Hepatocyte (in vitro differentiated cells): Measurements from ENCODE around the gene TBC1D13. TPM values are rescaled to one million over a fixed set of nuclear protein-coding genes. Genes with fewer than 3 reads are reported as not detected.

ENCODE experiments used
- DNase-seq: peaks from one replicate; pipeline ENCODE4 v3.0.0-alpha.2; 2016; ENCODE audit warnings: low spot score
- H2AFZ ChIP-seq: fragments of 200-600 bp; sonication (generic); 2 replicates; pipeline ENCODE4 v1.6.0; 2016; ENCODE audit warnings: antibody characterized with exemption, mild to moderate bottlenecking
- H3K27ac ChIP-seq: fragments of 200-600 bp; sonication (generic); 2 replicates; pipeline ENCODE4 v1.5.1; 2016; ENCODE audit warnings: mild to moderate bottlenecking
- H3K27me3 ChIP-seq: fragments of 200-600 bp; sonication (generic); 2 replicates; pipeline ENCODE4 v1.6.1; 2016
- H3K36me3 ChIP-seq: fragments of 200-600 bp; sonication (generic); replicated peaks from 2 replicates; pipeline ENCODE4 v1.5.1; 2016; ENCODE audit warnings: low read depth; ENCODE audit not compliant: insufficient read depth
- H3K4me1 ChIP-seq: fragments of 200-600 bp; sonication (generic); 2 replicates; pipeline ENCODE4 v1.5.1; 2016; ENCODE audit warnings: mild to moderate bottlenecking, moderate library complexity; ENCODE audit not compliant: insufficient read depth
- H3K4me2 ChIP-seq: fragments of 200-600 bp; sonication (generic); 2 replicates; pipeline ENCODE4 v1.6.0; 2016
- H3K4me3 ChIP-seq: fragments of 200-600 bp; sonication (generic); 2 replicates; pipeline ENCODE4 v1.5.1; 2016; ENCODE audit warnings: mild to moderate bottlenecking
- H3K79me2 ChIP-seq: fragments of 200-600 bp; sonication (generic); 2 replicates; pipeline ENCODE4 v1.6.0; 2017; ENCODE audit warnings: mild to moderate bottlenecking
- H3K9me2 ChIP-seq: fragments of 200-600 bp; sonication (generic); replicated peaks from 2 replicates; pipeline ENCODE4 v1.6.0; 2017; ENCODE audit warnings: mild to moderate bottlenecking; ENCODE audit not compliant: insufficient read depth
- H3K9me3 ChIP-seq: fragments of 200-600 bp; sonication (generic); 2 replicates; pipeline ENCODE4 v1.5.1; 2016; ENCODE audit warnings: low read depth, mild to moderate bottlenecking
- H4K20me1 ChIP-seq: fragments of 200-600 bp; sonication (generic); 2 replicates; pipeline ENCODE4 v1.6.0; 2016; ENCODE audit warnings: mild to moderate bottlenecking; ENCODE audit not compliant: insufficient read depth, poor library complexity, severe bottlenecking
- CTCF ChIP-seq: fragments of 200-600 bp; sonication (generic); IDR thresholded peaks from 2 replicates; pipeline ENCODE4 v1.5.1; 2016; ENCODE audit warnings: antibody characterized with exemption, mild to moderate bottlenecking; ENCODE audit not compliant: poor library complexity
- EZH2 ChIP-seq: fragments of 200-600 bp; sonication (generic); IDR thresholded peaks from 2 replicates; pipeline ENCODE4 v1.6.1; 2016; ENCODE audit warnings: antibody characterized with exemption, mild to moderate bottlenecking, borderline replicate concordance
- EZH2phosphoT487 ChIP-seq: fragments of 200-600 bp; sonication (generic); IDR thresholded peaks from one replicate; pipeline ENCODE4 v1.6.1; 2018; ENCODE audit warnings: antibody characterized with exemption, mild to moderate bottlenecking, low read depth, moderate library complexity; ENCODE audit not compliant: unreplicated experiment, severe bottlenecking
- WGBS: methylation state at CpG from one replicate; pipeline ENCODE4 v1.1.6; 2016; ENCODE audit warnings: low lambda C conversion rate; ENCODE audit errors: missing lambda C conversion rate; 5-methylcytosine and 5-hydroxymethylcytosine counted together
- polyA plus RNA-seq: library from polyadenylated mRNA; unstranded; fragments of >200 nt; fragmentation: Nextera tagmentation; extraction: Ambion mirVana; gene quantifications from 2 replicates; pipeline ENCODE4 v1.2.1, GENCODE V29; 2016
- total RNA-seq: library from RNA; depleted of rRNA; stranded (reverse); fragments of >200 nt; gene quantifications from 2 replicates; pipeline ENCODE4 v1.2.3, GENCODE V29; 2014

Gene TBC1D13
- total and polyA plus RNA-seq, 2 experiments from 2014 or later, result 21.4 to 25.2 TPM

- H3K4me1 ChIP-seq, result peaks cover 7% of the 10 kb centered on the region
- H3K9me2 ChIP-seq, result no peaks in the 10 kb centered on the region
- H3K36me3 ChIP-seq, result no peaks in the 10 kb centered on the region
- peak; percentile 93 for TF ChIP-seq CTCF
- no peak for TF ChIP-seq EZH2phosphoT487
- TF ChIP-seq EZH2, result no peak
- peak within 1 kb of the TSS; percentile 67 for H3K4me3 ChIP-seq
- peak; percentile 99 for DNase-seq
- H2AFZ ChIP-seq, result peak within 1 kb of the TSS; percentile 76
- WGBS, result 0% methylated on average over 47 of the region's 70 CpGs
- H3K9me3 ChIP-seq, result no peaks in the 10 kb centered on the region
- H3K79me2 ChIP-seq, result peaks cover 3% of the 10 kb centered on the region
- no peaks in the 10 kb centered on the region for H4K20me1 ChIP-seq
- peak within 1 kb of the TSS; percentile 98 for H3K4me2 ChIP-seq
- peak within 1 kb of the TSS; percentile 74 for H3K27ac ChIP-seq
- no peaks in the 10 kb centered on the region for H3K27me3 ChIP-seq
These were observed 31.2 kb downstream of the TBC1D13 start, which contains the start of gene ENDOG for GRCh38 chr9:128818099-128818838. ENDOG (plus strand) TSS chr9:128818500; CDS start chr9:128818685, 185 bp downstream.

- DNase-seq, result peak; percentile 62
- peaks cover 7% of the 10 kb centered on the region for H3K4me1 ChIP-seq
- no peak overlapping the region for H3K27ac ChIP-seq
- peak overlapping the region; percentile 76 for H2AFZ ChIP-seq
- no peaks in the 10 kb centered on the region for H3K9me2 ChIP-seq
- TF ChIP-seq EZH2, result no peak
- TF ChIP-seq CTCF, result no peak
- no peak for TF ChIP-seq EZH2phosphoT487
- no peaks in the 10 kb centered on the region for H3K36me3 ChIP-seq
- peak overlapping the region; percentile 67 for H3K4me3 ChIP-seq
- H3K4me2 ChIP-seq, result peak overlapping the region; percentile 98
- H3K9me3 ChIP-seq, result no peaks in the 10 kb centered on the region
- WGBS, result 13% methylated on average over 76 of the region's 90 CpGs
- H3K27me3 ChIP-seq, result no peaks in the 10 kb centered on the region
- peaks cover 3% of the 10 kb centered on the region for H3K79me2 ChIP-seq
- H4K20me1 ChIP-seq, result no peaks in the 10 kb centered on the region
These were observed 32.0 kb downstream of the TBC1D13 start for GRCh38 chr9:128818839-128819715.

- DNase-seq, result peak; percentile 64
- peak overlapping the region; percentile 98 for H3K4me2 ChIP-seq
These were observed 32.9 kb downstream of the TBC1D13 start for GRCh38 chr9:128819716-128820664.

More at GRCh38 chr9:128819716-128820664, 32.9 kb downstream of the TBC1D13 start:
- Histone ChIP-seq H3K4me3 (no peak overlapping the region), H4K20me1 (no peaks in the 10 kb centered on the region), H3K79me2 (peaks cover 3% of the 10 kb centered on the region), H3K4me1 (peaks cover 7% of the 10 kb centered on the region), H3K27me3 (no peaks in the 10 kb centered on the region), H3K9me3 (no peaks in the 10 kb centered on the region), H3K27ac (no peak overlapping the region), H2AFZ (no peak overlapping the region), H3K36me3 (no peaks in the 10 kb centered on the region), H3K9me2 (no peaks in the 10 kb centered on the region)
- 56% methylated on average over 18 of the region's 18 CpGs for WGBS
- TF ChIP-seq EZH2 (no peak), CTCF (no peak)
